Mucosa of stomach (tissue), 1 donor: Measurements from ENCODE around the gene GABRG3.

Source experiments
- H3K27me3 ChIP-seq: one replicate; pipeline ENCODE4 v1.7.0; 2013; ENCODE audit warnings: mild to moderate bottlenecking, low read length; ENCODE audit not compliant: control insufficient read depth, insufficient read depth
- H3K36me3 ChIP-seq: one replicate; pipeline ENCODE4 v1.7.0; 2013; ENCODE audit warnings: low read length; ENCODE audit not compliant: control insufficient read depth, insufficient read depth
- H3K4me1 ChIP-seq: one replicate; pipeline ENCODE4 v1.7.0; 2013; ENCODE audit warnings: mild to moderate bottlenecking, low read length; ENCODE audit not compliant: control insufficient read depth, insufficient read depth
- H3K4me3 ChIP-seq: one replicate; pipeline ENCODE4 v1.7.0; 2013; ENCODE audit warnings: low read length
- H3K9ac ChIP-seq: one replicate; pipeline ENCODE4 v1.7.0; 2013; ENCODE audit warnings: mild to moderate bottlenecking, low read length, moderate library complexity
- H3K9me3 ChIP-seq: one replicate; pipeline ENCODE4 v1.7.0; 2013; ENCODE audit warnings: mild to moderate bottlenecking, low read length, moderate library complexity; ENCODE audit not compliant: control insufficient read depth
- donor health status: Pancreatic carcinoma.

GABRG3 gene

DNA sequence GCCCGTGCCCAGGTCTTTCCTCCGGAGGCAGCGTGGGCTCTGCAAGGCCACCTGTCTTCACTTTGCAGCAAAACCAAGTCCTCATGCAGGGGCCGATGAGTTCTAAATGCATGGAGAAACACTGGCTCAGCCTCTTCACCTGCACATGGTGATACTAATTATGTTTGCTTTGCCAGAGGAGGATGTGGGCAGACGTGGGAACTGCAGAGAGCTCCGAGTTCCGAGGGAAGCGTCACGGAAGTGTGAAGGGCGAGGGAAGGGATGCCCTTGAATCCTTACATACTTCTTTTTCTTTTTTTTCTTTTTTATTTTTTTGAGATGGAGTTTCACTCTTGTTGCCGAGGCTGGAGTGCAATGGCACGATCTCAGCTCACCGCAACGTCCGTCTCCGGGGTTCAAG is 74.8 kb downstream of the GABRG3 start:
- H3K4me1 ChIP-seq, result no peaks in the 10 kb centered on the region

GRCh38 chr15:27046880-27047279 is 75.9 kb downstream of the GABRG3 start:
- Histone ChIP-seq H3K9ac (no peak overlapping the region), H3K36me3 (no peaks in the 10 kb centered on the region), H3K4me3 (no peak overlapping the region), H3K4me1 (no peaks in the 10 kb centered on the region), H3K9me3 (no peaks in the 10 kb centered on the region), H3K27me3 (no peaks in the 10 kb centered on the region)

More for the DNA sequence above, 74.8 kb downstream of the GABRG3 start:
- H3K36me3 ChIP-seq, result no peaks in the 10 kb centered on the region
- H3K4me3 ChIP-seq, result no peak overlapping the region
- H3K9me3 ChIP-seq, result no peaks in the 10 kb centered on the region
- H3K27me3 ChIP-seq, result no peaks in the 10 kb centered on the region
- H3K9ac ChIP-seq, result no peak overlapping the region

DNA sequence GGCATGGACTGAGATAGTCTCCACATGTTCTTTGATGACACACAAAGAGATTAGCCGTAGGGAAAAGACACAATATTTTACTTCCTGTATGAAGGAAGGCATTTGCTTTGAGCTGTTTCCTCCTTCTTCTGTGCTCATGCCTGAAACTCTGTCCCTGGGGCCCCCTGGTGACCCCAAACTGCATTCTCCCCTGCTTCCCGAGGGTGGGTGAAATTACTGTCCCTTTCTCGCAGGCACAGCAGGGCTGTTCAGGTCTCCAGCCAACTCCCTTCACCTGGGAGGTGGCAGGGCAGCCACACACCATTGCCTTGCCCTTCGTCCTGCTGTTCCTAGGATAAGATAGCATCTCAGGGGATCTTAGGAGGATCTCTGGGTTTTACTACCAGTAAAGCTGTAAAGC is 79.2 kb downstream of the GABRG3 start:
- Histone ChIP-seq H3K36me3 (no peaks in the 10 kb centered on the region), H3K27me3 (no peaks in the 10 kb centered on the region), H3K4me3 (no peak overlapping the region), H3K9ac (no peak overlapping the region), H3K9me3 (no peaks in the 10 kb centered on the region), H3K4me1 (no peaks in the 10 kb centered on the region)

- Histone ChIP-seq H3K4me3 (no peak overlapping the region), H3K9ac (no peak overlapping the region), H3K4me1 (no peaks in the 10 kb centered on the region), H3K36me3 (no peaks in the 10 kb centered on the region), H3K27me3 (no peaks in the 10 kb centered on the region), H3K9me3 (no peaks in the 10 kb centered on the region)
Observed at GRCh38 chr15:27054426-27054825, 83.4 kb downstream of the GABRG3 start.

DNA sequence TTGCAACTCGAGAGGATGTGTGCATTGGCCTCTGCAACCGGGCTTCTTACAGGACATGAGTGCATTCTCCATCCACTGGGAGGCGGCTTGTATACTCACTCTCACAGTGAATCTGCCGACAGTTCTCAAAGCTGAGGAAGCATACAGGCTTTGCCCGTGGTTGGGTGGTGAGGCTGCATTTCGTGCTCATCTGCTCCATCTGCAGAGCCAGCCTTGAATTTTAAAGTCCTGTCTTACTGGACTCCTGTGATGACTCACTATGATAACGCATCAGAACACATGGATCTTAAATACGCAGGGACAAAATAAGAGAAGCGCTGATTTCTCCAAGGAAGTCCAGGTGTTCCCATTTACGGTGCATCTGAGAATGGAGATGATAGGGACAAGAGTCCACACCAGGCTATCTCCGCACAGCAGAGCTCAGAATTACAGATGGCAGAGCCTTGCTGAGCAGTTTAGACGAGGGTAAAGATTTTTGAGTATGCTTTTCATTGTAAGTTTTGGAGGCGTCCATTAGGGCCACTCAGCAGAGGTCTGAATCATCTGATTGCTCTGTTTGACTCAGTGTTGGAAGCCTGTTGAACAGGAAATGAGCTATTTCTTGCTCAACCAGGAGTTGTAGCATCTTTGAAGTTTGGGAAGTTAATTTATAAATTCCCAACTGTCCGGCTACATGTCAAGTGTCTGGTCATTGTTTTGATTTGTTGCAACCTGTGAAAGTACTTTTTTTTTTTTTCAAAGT is 87.1 kb downstream of the GABRG3 start:
- Histone ChIP-seq H3K27me3 (no peaks in the 10 kb centered on the region), H3K4me1 (no peaks in the 10 kb centered on the region), H3K4me3 (no peak overlapping the region)

GRCh38 chr15:27058939-27059338 is 88.0 kb downstream of the GABRG3 start:
- Histone ChIP-seq H3K27me3 (no peaks in the 10 kb centered on the region), H3K4me3 (no peak overlapping the region), H3K9ac (no peak overlapping the region), H3K36me3 (no peaks in the 10 kb centered on the region), H3K9me3 (no peaks in the 10 kb centered on the region), H3K4me1 (no peaks in the 10 kb centered on the region)

More for the DNA sequence above, 87.1 kb downstream of the GABRG3 start:
- Histone ChIP-seq H3K36me3 (no peaks in the 10 kb centered on the region), H3K9me3 (no peaks in the 10 kb centered on the region), H3K9ac (no peak overlapping the region)

- no peaks in the 10 kb centered on the region for H3K27me3 ChIP-seq
- no peaks in the 10 kb centered on the region for H3K36me3 ChIP-seq
Observed at GRCh38 chr15:27059610-27060202, 88.7 kb downstream of the GABRG3 start.

GRCh38 chr15:27061739-27062138 is 90.8 kb downstream of the GABRG3 start:
- Histone ChIP-seq H3K9me3 (no peaks in the 10 kb centered on the region), H3K4me3 (no peak overlapping the region), H3K27me3 (no peaks in the 10 kb centered on the region), H3K4me1 (no peaks in the 10 kb centered on the region), H3K9ac (no peak overlapping the region), H3K36me3 (no peaks in the 10 kb centered on the region)

More at GRCh38 chr15:27059610-27060202, 88.7 kb downstream of the GABRG3 start:
- Histone ChIP-seq H3K4me1 (no peaks in the 10 kb centered on the region), H3K9ac (no peak overlapping the region), H3K9me3 (no peaks in the 10 kb centered on the region), H3K4me3 (no peak overlapping the region)

DNA sequence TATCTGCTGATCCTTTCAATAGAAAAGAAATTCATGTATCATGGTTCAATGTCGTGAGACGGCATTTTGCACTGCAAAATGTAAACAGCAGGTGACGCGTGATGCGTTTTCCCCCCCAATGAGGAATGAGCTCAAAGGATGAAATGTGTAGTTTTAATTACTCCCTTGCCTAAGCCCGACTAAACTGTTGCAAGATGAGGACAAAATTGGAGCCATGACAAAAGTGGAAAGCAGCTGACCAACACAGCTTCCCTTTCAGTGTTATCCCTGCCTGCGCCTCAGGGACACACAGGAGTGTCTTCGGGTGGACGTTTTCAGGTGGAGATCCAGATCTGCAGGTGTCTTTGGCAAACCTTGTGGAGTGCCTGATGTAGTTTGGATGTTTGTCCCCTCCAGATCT is 92.0 kb downstream of the GABRG3 start:
- no peaks in the 10 kb centered on the region for H3K9me3 ChIP-seq
- no peaks in the 10 kb centered on the region for H3K36me3 ChIP-seq
- no peaks in the 10 kb centered on the region for H3K4me1 ChIP-seq
- no peak overlapping the region for H3K4me3 ChIP-seq
- H3K9ac ChIP-seq, result no peak overlapping the region
- H3K27me3 ChIP-seq, result no peaks in the 10 kb centered on the region

- H3K9me3 ChIP-seq, result no peaks in the 10 kb centered on the region
- H3K4me1 ChIP-seq, result no peaks in the 10 kb centered on the region
- H3K27me3 ChIP-seq, result no peaks in the 10 kb centered on the region
Observed at GRCh38 chr15:27064080-27064479, 93.1 kb downstream of the GABRG3 start.

GRCh38 chr15:27065151-27065550 is 94.2 kb downstream of the GABRG3 start:
- Histone ChIP-seq H3K36me3 (no peaks in the 10 kb centered on the region), H3K27me3 (no peaks in the 10 kb centered on the region), H3K9me3 (no peaks in the 10 kb centered on the region), H3K4me1 (no peaks in the 10 kb centered on the region), H3K9ac (no peak overlapping the region), H3K4me3 (no peak overlapping the region)

More at GRCh38 chr15:27064080-27064479, 93.1 kb downstream of the GABRG3 start:
- no peak overlapping the region for H3K9ac ChIP-seq
- no peak overlapping the region for H3K4me3 ChIP-seq
- no peaks in the 10 kb centered on the region for H3K36me3 ChIP-seq

DNA sequence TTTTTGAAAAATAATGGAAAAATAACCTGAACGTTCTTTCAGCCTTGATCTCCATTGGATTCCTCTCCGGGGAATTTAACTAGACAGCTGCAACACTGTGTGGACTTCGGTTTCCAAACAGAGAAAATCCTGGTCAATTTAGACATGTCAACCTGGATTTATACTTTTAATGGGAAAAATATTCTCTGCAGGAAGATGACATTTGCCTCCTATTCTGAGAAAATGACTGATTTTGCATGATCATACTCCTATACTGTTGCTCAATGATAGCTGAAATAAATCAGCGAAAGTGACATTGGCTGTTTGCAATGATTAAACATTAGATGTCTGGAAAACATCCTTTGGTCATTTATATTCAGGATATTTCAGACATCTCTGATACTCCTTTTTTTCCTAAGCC is 94.8 kb downstream of the GABRG3 start:
- H3K27me3 ChIP-seq, result no peaks in the 10 kb centered on the region
- no peak overlapping the region for H3K9ac ChIP-seq
- no peaks in the 10 kb centered on the region for H3K36me3 ChIP-seq
- no peaks in the 10 kb centered on the region for H3K4me1 ChIP-seq
- no peaks in the 10 kb centered on the region for H3K9me3 ChIP-seq
- no peak overlapping the region for H3K4me3 ChIP-seq
